ENCODE measurements around the gene CLIC3. TPM values are rescaled to one million over a fixed set of nuclear protein-coding genes. Genes with fewer than 3 reads are reported as not detected.
A peak's percentile ranks its signal among the peaks of the same experiment; 100 is the strongest.

The CLIC3 gene
- total and polyA plus RNA-seq, 4 donors, result 0.35 to 6.4 (median 2.0) TPM

DNA sequence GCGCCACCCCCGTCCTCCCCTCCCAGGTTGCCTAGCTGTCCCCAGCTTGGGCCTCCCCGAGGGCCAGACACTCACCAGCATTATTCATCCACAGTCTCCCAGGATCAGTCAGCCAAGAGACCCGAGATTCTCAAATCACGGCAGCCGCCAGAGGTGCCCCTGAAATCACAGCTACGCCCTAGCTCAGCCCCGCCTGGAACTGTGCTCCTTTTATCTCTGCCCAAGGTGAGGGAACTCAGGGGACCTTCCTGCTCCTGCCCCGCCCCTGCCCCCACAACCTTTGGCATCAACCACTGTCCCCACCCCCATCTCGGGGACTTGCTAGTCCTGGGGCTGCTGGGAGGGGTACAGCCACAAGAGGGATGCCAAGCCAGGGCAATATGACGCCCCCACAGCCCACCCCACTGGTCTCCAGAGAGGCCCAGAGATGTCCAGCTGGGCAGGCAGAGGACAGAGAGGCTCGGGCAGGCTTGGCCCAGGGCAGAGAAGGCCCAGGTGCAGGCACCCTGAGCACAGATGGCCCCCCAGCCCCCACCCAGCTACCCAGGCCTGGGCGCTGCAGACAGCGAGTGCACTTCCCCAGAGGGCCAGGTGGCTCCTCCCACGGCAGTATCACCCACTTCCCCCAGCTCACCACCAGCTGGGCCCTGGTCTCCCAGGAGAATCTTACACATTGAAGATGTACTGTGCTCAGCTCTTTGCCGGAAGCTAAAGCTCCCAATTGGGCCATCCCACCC, 35.7 kb upstream of the CLIC3 start, which contains the start of gene FUT7:
TSS of gene FUT7 (minus strand) at position 185 of the 737 bp plus-strand sequence. CDS start at position 88, 97 bp downstream.
- WGBS (ENCODE audit: insufficient coverage), result 58% methylated on average over 16 of the region's 16 CpGs
- H3K4me1 ChIP-seq (ENCODE audit: control insufficient read depth, insufficient read depth, low read length), result peaks cover 39% of the 10 kb centered on the region
- DNase-seq (ENCODE audit: low read depth in 4 of 6, low spot score in 6 of 6), result no peak
- no peaks in the 10 kb centered on the region for H3K9me3 ChIP-seq (ENCODE audit: control insufficient read depth, insufficient read depth, low read length)
- H3K4me3 ChIP-seq (ENCODE audit: low read depth, low read length), result no peak within 1 kb of the TSS
- H3K27ac ChIP-seq (ENCODE audit: low read depth, low read length), result no peak within 1 kb of the TSS
- peaks cover 15% of the 10 kb centered on the region for H3K36me3 ChIP-seq (ENCODE audit: control insufficient read depth, insufficient read depth, low read length)
- H3K27me3 ChIP-seq (ENCODE audit: control insufficient read depth, insufficient read depth, low read length), result no peaks in the 10 kb centered on the region

DNA sequence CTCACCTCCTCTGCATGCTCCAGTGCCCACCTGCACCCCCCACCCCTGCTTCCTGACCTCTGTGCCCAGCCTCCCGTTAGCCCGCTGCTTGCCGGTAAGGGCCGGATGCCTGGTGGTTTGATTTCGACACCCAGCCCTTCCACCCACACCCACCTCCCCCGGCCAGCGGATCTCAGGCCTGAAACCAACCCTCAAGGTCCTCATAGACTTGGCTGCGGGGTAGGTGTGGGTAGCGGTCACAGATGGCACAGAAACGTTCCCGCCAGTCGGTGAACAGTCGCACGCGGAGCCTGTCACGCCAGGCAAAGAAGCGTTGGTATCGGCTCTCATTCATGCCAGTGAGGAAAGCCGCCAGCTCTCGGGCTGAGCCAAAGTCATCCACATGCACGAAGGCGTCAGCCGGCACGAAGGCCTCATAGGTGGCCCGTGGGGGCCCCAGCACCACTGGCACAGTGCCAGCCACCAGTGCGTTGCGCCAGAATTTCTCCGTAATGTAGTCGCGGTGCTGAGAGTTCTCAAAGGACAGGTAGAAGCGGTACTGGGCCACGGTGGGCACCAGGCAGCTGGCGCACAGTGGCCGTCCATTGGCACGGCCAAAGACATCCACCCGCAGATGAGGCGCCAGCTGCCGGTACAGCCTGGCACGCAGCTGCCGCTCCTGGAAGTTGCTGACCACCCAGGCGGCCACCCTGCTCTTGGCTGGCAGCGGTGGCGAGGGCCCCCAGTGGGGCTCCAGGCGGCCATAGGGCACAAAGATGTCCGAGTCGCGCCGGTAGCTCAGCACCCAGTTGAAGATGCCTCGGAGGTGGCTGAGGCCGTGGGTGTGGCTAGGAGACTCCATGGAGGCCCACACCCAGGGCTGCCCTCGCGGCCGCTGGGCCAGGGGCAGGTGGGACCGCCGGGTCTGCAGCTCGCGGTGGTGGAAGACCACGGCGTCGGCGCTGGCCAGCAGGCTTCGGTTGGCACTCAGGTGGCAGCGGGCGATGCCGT, 34.5 kb upstream of the CLIC3 start:
- Histone ChIP-seq H3K36me3 (ENCODE audit: control insufficient read depth, insufficient read depth, low read length) (peaks cover 9% of the 10 kb centered on the region), H3K27ac (ENCODE audit: low read depth, low read length) (no peak overlapping the region), H3K27me3 (ENCODE audit: control insufficient read depth, insufficient read depth, low read length) (no peaks in the 10 kb centered on the region), H3K9me3 (ENCODE audit: control insufficient read depth, insufficient read depth, low read length) (no peaks in the 10 kb centered on the region), H3K4me3 (ENCODE audit: low read depth, low read length) (no peak overlapping the region), H3K4me1 (ENCODE audit: control insufficient read depth, insufficient read depth, low read length) (peaks cover 51% of the 10 kb centered on the region)
- DNase-seq (ENCODE audit: low read depth in 4 of 6, low spot score in 6 of 6), result no peak
- 86% methylated on average over 64 of the region's 65 CpGs for whole genome bisulfite sequencing (ENCODE audit: insufficient coverage)

DNA sequence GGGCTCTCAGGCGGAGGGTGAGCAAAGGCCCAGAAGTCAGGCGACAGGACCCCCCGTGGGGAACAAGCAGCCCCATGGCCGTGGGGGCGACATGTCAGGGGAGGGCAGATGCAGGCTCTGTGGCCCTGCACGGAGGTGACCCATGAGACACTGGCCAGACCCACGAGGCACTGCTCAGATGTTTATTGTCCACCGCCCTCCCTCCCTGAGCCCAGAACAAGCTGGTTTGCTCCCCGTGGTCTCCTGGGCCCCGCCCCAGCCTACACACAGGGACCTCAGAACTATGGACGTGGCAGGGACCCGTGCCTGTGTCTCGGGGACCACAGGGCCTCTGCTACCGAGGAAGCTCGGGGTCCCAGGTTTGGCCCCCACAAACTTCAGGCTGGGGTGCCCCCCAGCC, 33.6 kb upstream of the CLIC3 start:
- DNase-seq (ENCODE audit: low read depth in 4 of 6, low spot score in 6 of 6), result no peak
- no peaks in the 10 kb centered on the region for H3K9me3 ChIP-seq (ENCODE audit: control insufficient read depth, insufficient read depth, low read length)
- H3K36me3 ChIP-seq (ENCODE audit: control insufficient read depth, insufficient read depth, low read length), result peaks cover 18% of the 10 kb centered on the region
- no peaks in the 10 kb centered on the region for H3K27me3 ChIP-seq (ENCODE audit: control insufficient read depth, insufficient read depth, low read length)
- no peak overlapping the region for H3K4me3 ChIP-seq (ENCODE audit: low read depth, low read length)
- 79% methylated on average over 15 of the region's 15 CpGs for WGBS (ENCODE audit: insufficient coverage)
- peaks cover 52% of the 10 kb centered on the region for H3K4me1 ChIP-seq (ENCODE audit: control insufficient read depth, insufficient read depth, low read length)
- no peak overlapping the region for H3K27ac ChIP-seq (ENCODE audit: low read depth, low read length)

DNA sequence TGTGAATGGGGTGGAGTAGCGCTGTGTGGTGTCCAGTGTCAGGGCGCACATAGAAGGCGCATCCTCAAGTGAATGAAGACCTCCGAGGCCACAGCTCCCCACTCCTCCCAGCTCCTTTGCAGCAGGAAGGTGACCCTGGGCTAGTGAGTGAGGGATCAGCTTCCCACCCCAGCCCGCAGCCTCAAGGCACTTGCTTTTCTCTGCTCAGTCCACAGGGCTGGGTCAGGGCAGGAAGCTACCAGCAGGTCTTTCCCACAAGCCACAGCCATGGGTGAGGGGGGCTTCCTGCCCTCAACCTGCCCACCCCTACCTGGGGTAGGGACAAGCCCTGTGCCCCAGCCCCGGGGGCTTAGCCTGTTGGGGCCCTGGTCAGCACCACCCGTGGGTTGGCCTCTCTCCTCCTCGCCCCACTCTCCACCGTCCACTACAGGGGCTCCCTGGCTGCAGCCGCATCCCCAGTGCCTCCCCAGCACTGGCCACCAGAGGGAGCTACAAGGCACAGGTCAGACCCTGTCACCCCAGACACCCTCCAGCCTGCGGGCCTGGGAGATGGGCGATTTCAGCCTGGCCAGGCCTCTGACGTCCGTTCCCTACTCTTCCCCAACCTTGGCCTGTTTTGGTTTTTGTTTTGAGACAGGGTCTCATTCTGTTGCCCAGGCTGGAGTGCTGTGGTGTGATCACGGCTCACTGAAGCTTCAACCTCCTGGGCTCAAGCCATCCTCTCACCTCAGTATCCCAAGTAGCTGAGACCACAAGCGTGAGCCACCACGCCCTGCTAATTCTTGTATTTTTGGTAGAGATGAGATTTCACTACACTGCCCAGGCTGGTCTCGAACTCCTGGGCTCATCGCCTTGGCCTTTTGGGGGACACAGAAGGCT, 32.9 kb upstream of the CLIC3 start:
- no peaks in the 10 kb centered on the region for H3K27me3 ChIP-seq (ENCODE audit: control insufficient read depth, insufficient read depth, low read length)
- peaks cover 51% of the 10 kb centered on the region for H3K4me1 ChIP-seq (ENCODE audit: control insufficient read depth, insufficient read depth, low read length)
- DNase-seq (ENCODE audit: low read depth in 4 of 6, low spot score in 6 of 6), result peak in 2 of 6 donors; percentile 64 to 74
- H3K9me3 ChIP-seq (ENCODE audit: control insufficient read depth, insufficient read depth, low read length), result no peaks in the 10 kb centered on the region
- 23% methylated on average over 11 of the region's 19 CpGs for WGBS (ENCODE audit: insufficient coverage)
- peak overlapping the region; percentile 40 for H3K27ac ChIP-seq (ENCODE audit: low read depth, low read length)
- H3K4me3 ChIP-seq (ENCODE audit: low read depth, low read length), result peak overlapping the region; percentile 46
- H3K36me3 ChIP-seq (ENCODE audit: control insufficient read depth, insufficient read depth, low read length), result peaks cover 22% of the 10 kb centered on the region

DNA sequence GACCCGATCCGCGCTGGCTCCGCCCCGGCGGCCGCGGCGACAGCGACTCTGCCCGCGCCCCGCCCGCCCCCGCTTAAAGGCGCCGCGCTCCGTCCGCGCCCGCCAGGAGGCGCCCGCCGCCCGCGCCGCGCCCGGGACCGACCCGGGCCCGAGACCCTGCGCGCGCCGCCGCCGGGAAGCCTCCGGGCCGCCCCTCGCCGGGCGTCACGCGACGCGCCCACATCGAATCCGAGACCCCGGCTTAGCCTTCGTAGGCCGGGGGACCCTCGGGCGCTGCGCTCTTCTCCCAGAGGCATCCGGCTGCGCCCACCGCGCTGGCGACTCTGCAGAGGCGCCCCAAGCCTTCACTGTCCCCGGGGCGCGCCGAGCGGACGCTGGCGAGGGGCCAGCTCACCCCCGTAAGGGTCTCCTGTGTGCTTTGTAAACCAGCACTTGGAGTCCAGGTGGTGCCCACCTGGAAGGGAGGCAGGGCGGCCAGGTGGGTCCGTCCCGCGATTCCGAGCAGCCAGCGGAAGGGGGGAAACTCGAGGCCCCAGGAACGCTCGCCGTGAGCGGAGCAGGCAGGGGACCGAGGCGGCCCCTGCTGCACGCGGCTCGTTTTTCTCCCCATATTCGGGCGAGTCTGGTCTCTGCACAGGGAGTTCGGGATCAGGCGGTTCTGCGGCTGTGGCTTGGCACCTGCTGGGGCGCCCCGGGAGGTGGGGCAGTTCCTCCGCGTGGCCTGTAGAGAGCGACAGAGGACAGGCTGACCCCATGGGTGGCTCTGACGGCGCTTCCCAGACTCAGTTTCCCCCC, 32.1 kb upstream of the CLIC3 start:
- Histone ChIP-seq H3K27ac (ENCODE audit: low read depth, low read length) (peak overlapping the region; percentile 67), H3K36me3 (ENCODE audit: control insufficient read depth, insufficient read depth, low read length) (peaks cover 31% of the 10 kb centered on the region), H3K9me3 (ENCODE audit: control insufficient read depth, insufficient read depth, low read length) (no peaks in the 10 kb centered on the region), H3K4me1 (ENCODE audit: control insufficient read depth, insufficient read depth, low read length) (peaks cover 59% of the 10 kb centered on the region), H3K27me3 (ENCODE audit: control insufficient read depth, insufficient read depth, low read length) (no peaks in the 10 kb centered on the region), H3K4me3 (ENCODE audit: low read depth, low read length) (peak overlapping the region; percentile 46)
- under 1% methylated on average over 96 of the region's 98 CpGs for WGBS (ENCODE audit: insufficient coverage)
- DNase-seq (ENCODE audit: low read depth in 4 of 6, low spot score in 6 of 6), result peak in 5 of 6 donors; percentile 50 to 91 (median 63)

DNA sequence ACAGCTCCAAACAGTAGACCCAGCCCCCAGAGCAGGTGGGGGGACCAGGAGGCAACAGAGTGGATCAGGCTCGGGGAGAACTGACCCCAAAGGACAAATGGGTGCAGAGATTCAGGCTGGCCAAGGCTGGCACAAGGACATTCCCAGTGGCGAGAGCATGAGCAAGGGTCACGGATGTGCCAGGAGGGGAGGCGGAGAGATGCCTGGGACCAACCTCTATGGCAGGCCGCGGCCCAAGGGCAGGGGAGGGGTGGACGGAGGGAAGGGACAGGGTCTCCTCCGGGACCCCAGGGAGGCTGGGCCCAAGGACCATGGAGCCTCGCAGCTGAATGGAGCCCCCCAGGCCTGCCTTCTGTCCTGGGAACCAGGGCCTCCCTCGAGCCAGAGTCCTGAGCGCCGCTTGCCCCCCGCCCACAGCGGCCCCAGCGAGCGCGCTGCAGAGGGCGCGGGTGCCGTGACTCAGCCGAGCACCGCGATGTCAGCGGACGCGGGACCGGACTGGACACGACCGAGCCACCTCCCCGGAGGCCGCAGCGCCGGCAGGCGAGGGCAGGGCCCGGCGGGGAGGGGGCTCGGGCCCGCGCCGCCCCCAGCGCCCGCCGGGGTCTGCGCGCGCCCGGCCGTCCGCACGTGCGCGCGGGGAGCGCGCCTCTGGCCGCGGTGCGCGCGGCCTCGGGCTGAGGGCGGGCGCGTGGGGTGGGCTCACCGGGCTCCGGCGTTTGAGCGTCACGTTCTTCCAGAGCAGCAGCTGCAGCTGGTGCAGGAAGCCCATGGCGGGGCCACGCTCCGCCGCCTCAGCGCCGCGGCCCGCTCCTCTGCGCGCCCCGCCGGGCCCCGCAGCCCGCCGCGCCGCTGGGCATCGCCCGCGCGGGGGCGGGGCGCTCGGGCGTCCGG, 31.2 kb upstream of the CLIC3 start, which contains the start of gene ABCA2:
TSS of gene ABCA2 (minus strand) at position 869 of the 894 bp plus-strand sequence. CDS start at position 772, 97 bp downstream.
- H3K4me1 ChIP-seq (ENCODE audit: control insufficient read depth, insufficient read depth, low read length), result peaks cover 63% of the 10 kb centered on the region
- H3K9me3 ChIP-seq (ENCODE audit: control insufficient read depth, insufficient read depth, low read length), result no peaks in the 10 kb centered on the region
- peaks cover 39% of the 10 kb centered on the region for H3K36me3 ChIP-seq (ENCODE audit: control insufficient read depth, insufficient read depth, low read length)
- H3K4me3 ChIP-seq (ENCODE audit: low read depth, low read length), result peak within 1 kb of the TSS; percentile 65
- H3K27ac ChIP-seq (ENCODE audit: low read depth, low read length), result peak within 1 kb of the TSS; percentile 94
- WGBS (ENCODE audit: insufficient coverage), result 2% methylated on average over 95 of the region's 95 CpGs
- no peak for DNase-seq (ENCODE audit: low read depth in 4 of 6, low spot score in 6 of 6)
- H3K27me3 ChIP-seq (ENCODE audit: control insufficient read depth, insufficient read depth, low read length), result no peaks in the 10 kb centered on the region

DNA sequence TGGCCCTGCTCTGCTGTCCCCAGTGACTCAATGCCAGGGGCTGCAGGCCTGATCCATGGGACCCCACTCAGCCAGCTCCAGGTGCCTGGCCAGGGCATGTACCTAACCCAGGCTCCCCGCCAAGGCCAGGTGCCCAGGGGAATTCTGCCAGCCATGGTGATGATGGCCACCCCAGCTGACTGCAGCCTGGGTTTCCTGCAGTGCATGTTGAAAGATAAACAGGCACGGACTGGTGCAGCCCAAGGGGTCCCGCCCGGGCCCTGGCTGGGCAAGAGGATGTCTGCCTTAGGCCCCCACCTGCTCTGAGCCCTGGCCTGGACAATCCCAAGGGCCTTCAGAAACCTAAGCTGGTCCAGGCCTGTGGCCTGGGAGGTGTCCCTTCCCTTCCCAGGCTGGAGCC, 30.5 kb upstream of the CLIC3 start:
- WGBS (ENCODE audit: insufficient coverage), result 79% methylated on average over 4 of the region's 4 CpGs
- Histone ChIP-seq H3K4me3 (ENCODE audit: low read depth, low read length) (peak overlapping the region; percentile 65), H3K27ac (ENCODE audit: low read depth, low read length) (peak overlapping the region; percentile 94), H3K4me1 (ENCODE audit: control insufficient read depth, insufficient read depth, low read length) (peaks cover 67% of the 10 kb centered on the region), H3K9me3 (ENCODE audit: control insufficient read depth, insufficient read depth, low read length) (no peaks in the 10 kb centered on the region), H3K36me3 (ENCODE audit: control insufficient read depth, insufficient read depth, low read length) (peaks cover 47% of the 10 kb centered on the region), H3K27me3 (ENCODE audit: control insufficient read depth, insufficient read depth, low read length) (no peaks in the 10 kb centered on the region)
- no peak for DNase-seq (ENCODE audit: low read depth in 4 of 6, low spot score in 6 of 6)

DNA sequence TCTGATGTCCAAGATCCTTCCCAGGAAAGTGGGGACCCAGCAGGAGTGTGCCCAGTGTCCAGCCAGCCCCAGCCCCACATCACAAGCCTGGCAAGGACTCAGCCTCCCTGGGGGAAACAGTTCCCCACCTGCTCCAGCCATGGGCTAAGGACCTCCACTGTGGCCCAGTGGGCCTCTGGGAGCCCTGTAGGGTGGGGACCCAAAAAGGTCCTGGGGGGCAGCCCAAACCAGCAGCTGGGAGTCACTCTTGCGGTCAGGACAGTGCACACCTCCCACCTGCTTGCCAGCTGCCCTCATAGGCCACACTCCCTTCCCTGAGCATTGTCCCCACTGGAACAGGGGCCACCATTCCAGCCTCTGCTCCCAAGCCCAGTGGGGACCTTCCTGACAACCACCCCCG, 30.0 kb upstream of the CLIC3 start:
- peak overlapping the region; percentile 94 for H3K27ac ChIP-seq (ENCODE audit: low read depth, low read length)
- H3K27me3 ChIP-seq (ENCODE audit: control insufficient read depth, insufficient read depth, low read length), result no peaks in the 10 kb centered on the region
- H3K4me3 ChIP-seq (ENCODE audit: low read depth, low read length), result peak overlapping the region; percentile 65
- H3K4me1 ChIP-seq (ENCODE audit: control insufficient read depth, insufficient read depth, low read length), result peaks cover 67% of the 10 kb centered on the region
- H3K36me3 ChIP-seq (ENCODE audit: control insufficient read depth, insufficient read depth, low read length), result peaks cover 51% of the 10 kb centered on the region
- DNase-seq (ENCODE audit: low read depth in 4 of 6, low spot score in 6 of 6), result no peak
- 69% methylated on average over 2 of the region's 2 CpGs for WGBS (ENCODE audit: insufficient coverage)
- no peaks in the 10 kb centered on the region for H3K9me3 ChIP-seq (ENCODE audit: control insufficient read depth, insufficient read depth, low read length)
